A673 (cell line): ENCODE data around the gene ARSB. TPM values are rescaled to one million over a fixed set of nuclear protein-coding genes. Genes with fewer than 3 reads are reported as not detected.

Source experiments
- BruUV-seq: library from RNA; stranded (reverse); fragments of 400-500 nt; replicated peaks from 2 replicates; lab custom pipeline; 2021; lab: Mats Ljungman, UMichigan
- CTCF ChIA-PET: fragments of 300-600 bp; sonication (Branson Sonifier 250); formaldehyde crosslinking; loops from one replicate; lab custom pipeline; 2022; ENCODE audit warnings: antibody characterized with exemption; lab: Charles Lee
- POLR2A ChIA-PET: fragments of 300-600 bp; sonication (Branson Sonifier 250); formaldehyde crosslinking; loops from one replicate; lab custom pipeline; 2022; ENCODE audit warnings: antibody characterized with exemption; ENCODE audit not compliant: low non-redundant PET; lab: Charles Lee
- DNase-seq: peaks from one replicate; pipeline ENCODE4 v3.0.0-alpha.2; 2015; ENCODE audit warnings: low spot score
- H3K27ac ChIP-seq: fragments of 200-600 bp; sonication (generic); 2 replicates; pipeline ENCODE4 v1.5.1; 2016; ENCODE audit warnings: mixed run types, low read depth, mild to moderate bottlenecking, mixed read lengths, antibody characterized with exemption, low read length; ENCODE audit not compliant: poor library complexity, severe bottlenecking
- H3K27me3 ChIP-seq: fragments of 200-600 bp; sonication (generic); replicated peaks from 2 replicates; pipeline ENCODE4 v1.6.1; 2017; ENCODE audit warnings: mixed run types, low read depth, mild to moderate bottlenecking, mixed read lengths, antibody characterized with exemption, low read length; ENCODE audit not compliant: insufficient read depth, poor library complexity
- H3K36me3 ChIP-seq: fragments of 200-600 bp; sonication (generic); 2 replicates; pipeline ENCODE4 v1.6.1; 2016; ENCODE audit warnings: mixed run types, mild to moderate bottlenecking, mixed read lengths, antibody characterized with exemption, low read length; ENCODE audit not compliant: insufficient read depth, poor library complexity, severe bottlenecking
- H3K4me1 ChIP-seq: fragments of 200-600 bp; sonication (generic); 2 replicates; pipeline ENCODE4 v1.6.1; 2017; ENCODE audit warnings: mixed run types, mild to moderate bottlenecking, mixed read lengths, antibody characterized with exemption, low read length; ENCODE audit not compliant: insufficient read depth, poor library complexity, severe bottlenecking
- H3K4me3 ChIP-seq: fragments of 200-600 bp; sonication (generic); 2 replicates; pipeline ENCODE4 v1.5.1; 2016; ENCODE audit warnings: low read depth, mixed run types, mild to moderate bottlenecking, mixed read lengths, low read length; ENCODE audit not compliant: poor library complexity, severe bottlenecking
- H3K9me3 ChIP-seq: fragments of 200-600 bp; sonication (generic); 2 replicates; pipeline ENCODE4 v1.6.1; 2016; ENCODE audit warnings: mixed run types, low read depth, mild to moderate bottlenecking, mixed read lengths, antibody characterized with exemption, low read length; ENCODE audit not compliant: poor library complexity, severe bottlenecking
- CTCF ChIP-seq: fragments of 300-800, 200-600 bp; sonication (generic); conservative IDR thresholded peaks from 2 replicates; pipeline ENCODE4 v1.5.1; 2017; ENCODE audit warnings: low read depth, mild to moderate bottlenecking, antibody characterized with exemption, low read length, moderate library complexity, mixed read lengths
- EZH2 ChIP-seq: fragments of 200-600 bp; sonication (generic); IDR thresholded peaks from 2 replicates; pipeline ENCODE4 v1.6.1; 2017; ENCODE audit warnings: borderline replicate concordance, low read depth, mild to moderate bottlenecking, mixed read lengths, antibody characterized with exemption, low read length; ENCODE audit not compliant: poor library complexity, severe bottlenecking
- intact Hi-C: fragments of 100-400 bp; cut with micrococcal nuclease; formaldehyde crosslinking; loops from one replicate; pipeline ENCODE4 v1.10.0; 2022; ENCODE audit not compliant: unreplicated experiment
- total RNA-seq: library from RNA; stranded (reverse); gene quantifications from 2 replicates; pipeline ENCODE4 v1.2.3, GENCODE V29; 2021

The ARSB gene
- total RNA-seq, 1 experiment from 2014 or later: 16.8 TPM

- H3K4me3 ChIP-seq: no peak overlapping the region
- BruUV-seq: no TSS peak
- ChIA-PET POLR2A (no interaction called here), CTCF (no interaction called here)
- TF ChIP-seq EZH2: no peak
- no peak for TF ChIP-seq CTCF
- no peak for DNase-seq
- no peaks in the 10 kb centered on the region for H3K4me1 ChIP-seq
- no peaks in the 10 kb centered on the region for H3K27me3 ChIP-seq
- intact Hi-C loops: no loop called here
- H3K9me3 ChIP-seq: no peaks in the 10 kb centered on the region
- no peaks in the 10 kb centered on the region for H3K36me3 ChIP-seq
- no peak overlapping the region for H3K27ac ChIP-seq
Measured at GRCh38 chr5:78805474-78806124, 179.5 kb downstream of the ARSB start.

- Histone ChIP-seq H3K9me3 (no peaks in the 10 kb centered on the region), H3K27ac (no peak overlapping the region), H3K4me1 (no peaks in the 10 kb centered on the region), H3K4me3 (no peak overlapping the region), H3K36me3 (no peaks in the 10 kb centered on the region), H3K27me3 (no peaks in the 10 kb centered on the region)
- POLR2A ChIA-PET: no interaction called here
- intact Hi-C loops: no loop called here
- no peak for DNase-seq
- no TSS peak for BruUV-seq
- TF ChIP-seq EZH2 (no peak), CTCF (no peak)
- CTCF ChIA-PET: no interaction called here
Measured at GRCh38 chr5:78804995-78805394, 180.1 kb downstream of the ARSB start.

DNA sequence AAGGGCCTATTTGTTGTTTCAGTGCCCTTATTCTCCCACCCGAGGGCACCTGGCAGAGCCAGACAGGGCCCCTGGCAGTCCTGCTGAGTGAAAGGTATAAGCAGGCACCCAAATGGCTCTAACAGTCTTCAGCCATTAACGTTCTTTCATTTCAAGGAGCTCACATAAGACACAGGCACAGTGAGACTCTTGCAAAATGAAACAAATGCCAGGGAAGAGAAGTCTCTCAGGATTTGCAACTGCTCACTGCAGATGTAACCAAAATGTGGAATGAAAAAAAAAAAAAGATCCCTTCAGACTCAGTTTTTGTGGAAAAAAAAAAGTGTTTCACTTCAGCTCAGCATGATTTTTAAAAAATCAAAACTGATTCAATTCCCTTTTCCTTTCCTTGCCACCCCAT lies 181.2 kb downstream of the ARSB start:
- POLR2A ChIA-PET: no interaction called here
- no peak overlapping the region for H3K4me3 ChIP-seq

More for the DNA sequence above, 181.2 kb downstream of the ARSB start:
- no peaks in the 10 kb centered on the region for H3K4me1 ChIP-seq
- no peaks in the 10 kb centered on the region for H3K9me3 ChIP-seq
- no peak overlapping the region for H3K27ac ChIP-seq
- no TSS peak for BruUV-seq
- CTCF ChIA-PET: no interaction called here
- TF ChIP-seq EZH2 (no peak), CTCF (no peak)
- intact Hi-C loops: no loop called here
- H3K36me3 ChIP-seq: no peaks in the 10 kb centered on the region
- no peak for DNase-seq
- no peaks in the 10 kb centered on the region for H3K27me3 ChIP-seq
